Trophoblast cell (in vitro differentiated cells and primary cell): ENCODE measurements around the gene NFIC.

Experiments used
- DNase-seq, 2 donors: peaks; one replicate each; pipeline ENCODE4 v3.0.0-alpha.2; 2016
- H2AFZ ChIP-seq: 2 replicates; pipeline ENCODE4 v1.6.1; 2013; ENCODE audit warnings: low read length, moderate library complexity, mild to moderate bottlenecking; ENCODE audit not compliant: insufficient read depth, poor library complexity
- H2AK5ac ChIP-seq: 2 replicates; pipeline ENCODE4 v1.6.1; 2013; ENCODE audit warnings: mild to moderate bottlenecking, low read length
- H2BK120ac ChIP-seq: 2 replicates; pipeline ENCODE4 v1.6.1; 2013; ENCODE audit warnings: low read length, mild to moderate bottlenecking, moderate library complexity; ENCODE audit not compliant: insufficient read depth, poor library complexity
- H2BK12ac ChIP-seq: 2 replicates; pipeline ENCODE4 v1.6.1; 2013; ENCODE audit warnings: mild to moderate bottlenecking, low read length, moderate library complexity
- H2BK5ac ChIP-seq: 2 replicates; pipeline ENCODE4 v1.6.1; 2013; ENCODE audit warnings: low read length, low read depth, moderate library complexity, mild to moderate bottlenecking; ENCODE audit not compliant: poor library complexity
- H3K14ac ChIP-seq: 2 replicates; pipeline ENCODE4 v1.6.1; 2013; ENCODE audit warnings: mild to moderate bottlenecking, low read length
- H3K18ac ChIP-seq: 2 replicates; pipeline ENCODE4 v1.6.1; 2013; ENCODE audit warnings: mild to moderate bottlenecking, low read length
- H3K23ac ChIP-seq: 2 replicates; pipeline ENCODE4 v1.6.1; 2013; ENCODE audit warnings: low read length
- H3K27ac ChIP-seq: 2 replicates; pipeline ENCODE4 v1.5.1; 2013; ENCODE audit warnings: low read depth, mild to moderate bottlenecking, inconsistent platforms, low read length, moderate library complexity
- H3K27me3 ChIP-seq: 2 replicates; pipeline ENCODE4 v1.6.1; 2013; ENCODE audit warnings: inconsistent platforms, mild to moderate bottlenecking, low read length, moderate library complexity; ENCODE audit not compliant: insufficient read depth
- H3K36me3 ChIP-seq, 2 experiments: 1 replicate in 1 of 2; 2 replicates in 1 of 2; pipeline ENCODE4 v1.6.1; 2013; ENCODE audit warnings: low read length in 2 of 2, mild to moderate bottlenecking in 2 of 2, moderate library complexity in 1 of 2; ENCODE audit not compliant: insufficient read depth in 2 of 2, control insufficient read depth in 1 of 2
- H3K4ac ChIP-seq: 2 replicates; pipeline ENCODE4 v1.6.1; 2013; ENCODE audit warnings: low read depth, mild to moderate bottlenecking, low read length, moderate library complexity
- H3K4me1 ChIP-seq, 2 experiments: 1 replicate in 1 of 2; 2 replicates in 1 of 2; pipeline ENCODE4 v1.6.1; 2013; ENCODE audit warnings: low read length in 2 of 2, mild to moderate bottlenecking in 2 of 2, moderate library complexity in 1 of 2; ENCODE audit not compliant: insufficient read depth in 2 of 2, control insufficient read depth in 1 of 2
- H3K4me2 ChIP-seq: 2 replicates; pipeline ENCODE4 v1.6.1; 2013; ENCODE audit warnings: inconsistent platforms, mild to moderate bottlenecking, low read length, moderate library complexity
- H3K4me3 ChIP-seq: 2 replicates; pipeline ENCODE4 v1.5.1; 2013; ENCODE audit warnings: mild to moderate bottlenecking, low read depth, low read length, inconsistent platforms
- H3K79me1 ChIP-seq: one replicate; pipeline ENCODE4 v1.6.1; 2013; ENCODE audit warnings: low read length
- H3K79me2 ChIP-seq: 2 replicates; pipeline ENCODE4 v1.6.1; 2013; ENCODE audit warnings: low read length, mild to moderate bottlenecking; ENCODE audit not compliant: control insufficient read depth, insufficient read depth, poor library complexity
- H3K9ac ChIP-seq: 2 replicates; pipeline ENCODE4 v1.6.1; 2013; ENCODE audit warnings: mild to moderate bottlenecking, low read length
- H3K9me3 ChIP-seq: 2 replicates; pipeline ENCODE4 v1.6.1; 2013; ENCODE audit warnings: low read depth, mild to moderate bottlenecking, control low read depth, inconsistent platforms, low read length; ENCODE audit not compliant: insufficient read depth
- H4K12ac ChIP-seq: 2 replicates; pipeline ENCODE4 v1.6.1; 2013; ENCODE audit warnings: low read depth, mild to moderate bottlenecking, low read length, moderate library complexity
- H4K8ac ChIP-seq: 2 replicates; pipeline ENCODE4 v1.6.1; 2013; ENCODE audit warnings: low read depth, mild to moderate bottlenecking, low read length, moderate library complexity
- H4K91ac ChIP-seq: one replicate; pipeline ENCODE4 v1.6.1; 2013; ENCODE audit warnings: low read depth, mild to moderate bottlenecking, low read length, moderate library complexity
- WGBS: extraction: QIAGEN DNeasy Blood & Tissue Kit; methylation state at CpG from one replicate; pipeline ENCODE4 v1.1.7; 2013; ENCODE audit warnings: missing lambda C conversion rate; ENCODE audit not compliant: insufficient read length, insufficient coverage; ENCODE audit errors: extremely low coverage; 5-methylcytosine and 5-hydroxymethylcytosine counted together

Gene NFIC

DNA sequence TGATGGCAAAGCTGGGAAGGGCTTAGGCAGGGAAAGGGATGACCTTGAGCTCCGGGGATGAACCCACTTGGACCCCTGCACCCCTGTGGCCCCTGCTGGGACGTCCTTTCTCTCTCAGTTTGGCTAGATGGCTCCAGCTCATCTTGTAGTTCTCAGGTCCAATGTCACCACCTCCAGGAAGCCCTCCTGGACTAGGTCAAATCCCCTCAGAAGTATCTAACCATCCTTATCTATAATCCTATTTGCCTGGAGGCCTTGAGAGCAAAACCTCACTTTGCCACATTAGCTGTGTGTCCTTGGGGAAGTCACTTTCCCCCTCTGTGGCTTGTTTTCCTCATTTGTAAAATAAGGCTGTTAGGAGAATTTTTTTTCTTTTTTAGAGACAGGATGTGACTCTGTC, 42.7 kb upstream of the NFIC start:
- Histone ChIP-seq H3K79me2 (no peaks in the 10 kb centered on the region), H3K4me1 (no peaks in the 10 kb centered on the region), H3K36me3 (no peaks in the 10 kb centered on the region), H3K4ac (no peak overlapping the region), H3K14ac (no peak overlapping the region), H4K91ac (no peak overlapping the region), H3K4me3 (no peak overlapping the region), H4K8ac (no peak overlapping the region), H2BK12ac (no peak overlapping the region), H2AFZ (no peak overlapping the region), H3K9ac (peak overlapping the region; percentile 34), H3K23ac (no peak overlapping the region), H2BK120ac (no peak overlapping the region), H2BK5ac (no peak overlapping the region), H3K9me3 (peaks cover 8% of the 10 kb centered on the region), H2AK5ac (no peak overlapping the region), H3K27me3 (no peaks in the 10 kb centered on the region), H3K79me1 (no peaks in the 10 kb centered on the region), H4K12ac (no peak overlapping the region), H3K18ac (no peak overlapping the region), H3K27ac (no peak overlapping the region), H3K4me2 (no peak overlapping the region)
- DNase-seq = no peak
- WGBS = no CpG with 5 or more reads among the region's 2 CpGs

DNA sequence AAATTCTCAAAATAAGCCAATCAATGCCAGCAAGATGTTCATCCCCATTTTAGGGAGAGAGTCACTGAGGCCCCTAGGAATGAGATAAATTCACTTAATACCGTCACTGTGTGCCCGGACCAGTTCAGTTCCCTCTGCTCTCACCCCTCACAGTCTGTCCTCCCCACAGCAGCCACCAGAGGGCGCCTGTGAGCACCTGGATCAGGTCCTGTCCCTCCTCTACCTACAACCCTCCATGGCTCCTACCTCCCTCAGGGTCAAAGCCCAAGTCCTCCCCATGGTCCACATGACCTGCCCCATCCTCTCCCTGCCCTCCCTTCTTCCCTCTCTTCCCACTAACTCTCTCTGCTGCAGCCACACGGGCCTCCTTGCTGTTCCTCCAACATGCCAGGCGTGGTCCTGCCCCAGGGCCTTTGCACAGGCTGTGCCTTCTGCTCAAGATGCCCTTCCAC, 42.0 kb upstream of the NFIC start:
- H2BK120ac ChIP-seq = no peak overlapping the region
- H3K9ac ChIP-seq = no peak overlapping the region
- H3K18ac ChIP-seq = no peak overlapping the region
- H3K23ac ChIP-seq = no peak overlapping the region
- no peaks in the 10 kb centered on the region for H3K79me2 ChIP-seq
- no peak overlapping the region for H2AFZ ChIP-seq
- H4K91ac ChIP-seq = no peak overlapping the region
- no peak overlapping the region for H2AK5ac ChIP-seq
- no peak overlapping the region for H2BK5ac ChIP-seq
- H3K4ac ChIP-seq = no peak overlapping the region
- H3K4me1 ChIP-seq = no peaks in the 10 kb centered on the region
- H2BK12ac ChIP-seq = no peak overlapping the region
- no peaks in the 10 kb centered on the region for H3K27me3 ChIP-seq
- H3K79me1 ChIP-seq = no peaks in the 10 kb centered on the region
- no peaks in the 10 kb centered on the region for H3K36me3 ChIP-seq
- H3K9me3 ChIP-seq = peaks cover 8% of the 10 kb centered on the region
- no CpG with 5 or more reads among the region's 5 CpGs for WGBS
- no peak overlapping the region for H4K8ac ChIP-seq
- no peak overlapping the region for H4K12ac ChIP-seq
- H3K4me2 ChIP-seq = no peak overlapping the region
- no peak overlapping the region for H3K14ac ChIP-seq
- DNase-seq = peak; percentile 75 to 90
- no peak overlapping the region for H3K27ac ChIP-seq
- no peak overlapping the region for H3K4me3 ChIP-seq

- Histone ChIP-seq H3K4me3 (no peak overlapping the region), H2BK120ac (no peak overlapping the region), H3K9me3 (peaks cover 9% of the 10 kb centered on the region), H2AK5ac (no peak overlapping the region), H3K4me1 (no peaks in the 10 kb centered on the region), H4K91ac (no peak overlapping the region), H3K4me2 (no peak overlapping the region), H2BK5ac (no peak overlapping the region), H3K79me2 (no peaks in the 10 kb centered on the region), H2BK12ac (no peak overlapping the region), H3K79me1 (no peaks in the 10 kb centered on the region), H4K12ac (no peak overlapping the region), H3K4ac (no peak overlapping the region), H3K27me3 (no peaks in the 10 kb centered on the region), H3K18ac (no peak overlapping the region), H3K9ac (no peak overlapping the region), H4K8ac (no peak overlapping the region), H3K27ac (no peak overlapping the region), H2AFZ (no peak overlapping the region), H3K36me3 (no peaks in the 10 kb centered on the region), H3K14ac (no peak overlapping the region), H3K23ac (no peak overlapping the region)
- WGBS = no CpG with 5 or more reads among the region's 1 CpG
- DNase-seq = no peak
Measured at GRCh38 chr19:3325451-3325850, 40.9 kb upstream of the NFIC start.

DNA sequence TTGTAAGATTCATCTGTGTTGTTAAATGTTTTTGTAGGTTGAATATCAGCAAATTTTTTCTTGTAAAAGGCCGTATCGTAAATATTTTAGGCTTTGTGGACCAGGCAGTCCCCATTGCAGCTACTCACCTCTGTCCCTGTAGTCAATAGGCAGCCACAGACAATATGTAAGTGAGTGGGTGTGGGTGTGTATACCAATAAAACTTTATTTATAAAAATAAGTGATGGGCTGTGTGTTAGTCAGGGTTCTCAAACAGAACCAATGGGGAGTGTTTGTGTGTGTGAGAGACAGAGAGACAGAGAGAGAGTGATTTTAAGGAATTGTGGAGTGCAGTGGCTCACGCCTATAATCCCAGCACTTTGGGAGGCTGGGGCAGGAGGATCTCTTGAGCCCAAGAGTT, 37.6 kb upstream of the NFIC start:
- H3K9ac ChIP-seq = no peak overlapping the region
- no peak overlapping the region for H4K8ac ChIP-seq
- no peaks in the 10 kb centered on the region for H3K79me2 ChIP-seq
- WGBS = no CpG with 5 or more reads among the region's 3 CpGs
- no peak overlapping the region for H3K27ac ChIP-seq
- H3K18ac ChIP-seq = no peak overlapping the region
- H4K91ac ChIP-seq = no peak overlapping the region
- no peaks in the 10 kb centered on the region for H3K79me1 ChIP-seq
- H2BK12ac ChIP-seq = no peak overlapping the region
- no peaks in the 10 kb centered on the region for H3K36me3 ChIP-seq
- no peak overlapping the region for H3K4me3 ChIP-seq
- no peak overlapping the region for H2BK5ac ChIP-seq
- H2AFZ ChIP-seq = no peak overlapping the region
- no peak overlapping the region for H2BK120ac ChIP-seq
- no peak for DNase-seq
- H4K12ac ChIP-seq = no peak overlapping the region
- no peak overlapping the region for H3K14ac ChIP-seq
- H3K23ac ChIP-seq = no peak overlapping the region
- H3K9me3 ChIP-seq = peaks cover 5% of the 10 kb centered on the region
- H3K27me3 ChIP-seq = no peaks in the 10 kb centered on the region
- H3K4me1 ChIP-seq = no peaks in the 10 kb centered on the region
- H3K4me2 ChIP-seq = no peak overlapping the region
- H3K4ac ChIP-seq = no peak overlapping the region
- no peak overlapping the region for H2AK5ac ChIP-seq
